HEK293T (cell line): Measurements from ENCODE around the gene CST1.
"Not testable (repeated sequence)": the region's sequence is repeated elsewhere in the genome, so short reads cannot be mapped to it uniquely, and the experiment has no call there.

Experiments used
- BHLHE40 ChIP-seq: fragments of 450-650 bp; IDR thresholded peaks from 2 replicates; pipeline ENCODE4 v1.6.1; 2016; ENCODE audit warnings: mild to moderate bottlenecking, moderate library complexity, borderline replicate concordance
- ELF4 ChIP-seq: fragments of 450-650 bp; IDR thresholded peaks from 2 replicates; pipeline ENCODE4 v1.6.1; 2017; ENCODE audit warnings: antibody characterized with exemption
- FOXA1 ChIP-seq: fragments of 450-650 bp; IDR thresholded peaks from 2 replicates; pipeline ENCODE4 v1.6.1; 2016; ENCODE audit warnings: mild to moderate bottlenecking
- FOXK2 ChIP-seq: fragments of 450-650 bp; IDR thresholded peaks from 2 replicates; pipeline ENCODE4 v1.6.1; 2016; ENCODE audit warnings: mild to moderate bottlenecking
- FOXM1 ChIP-seq: fragments of 450-650 bp; IDR thresholded peaks from 2 replicates; pipeline ENCODE4 v1.6.1; 2017; ENCODE audit warnings: mild to moderate bottlenecking, borderline replicate concordance
- HDGF ChIP-seq: fragments of 450-650 bp; IDR thresholded peaks from 2 replicates; pipeline ENCODE4 v1.6.1; 2017; ENCODE audit warnings: antibody characterized with exemption, borderline replicate concordance
- L3MBTL2 ChIP-seq: fragments of 450-650 bp; conservative IDR thresholded peaks from 2 replicates; pipeline ENCODE4 v1.6.1; 2016; ENCODE audit warnings: mild to moderate bottlenecking
- NFRKB ChIP-seq: fragments of 450-650 bp; IDR thresholded peaks from 2 replicates; pipeline ENCODE4 v1.6.1; 2016; ENCODE audit warnings: mild to moderate bottlenecking, moderate library complexity
- SP1 ChIP-seq: fragments of 450-650 bp; IDR thresholded peaks from 2 replicates; pipeline ENCODE4 v1.6.1; 2017
- SUZ12 ChIP-seq: fragments of 450-650 bp; IDR thresholded peaks from 2 replicates; pipeline ENCODE4 v1.6.1; 2016; ENCODE audit warnings: mild to moderate bottlenecking
- TARDBP ChIP-seq: fragments of 450-650 bp; IDR thresholded peaks from 2 replicates; pipeline ENCODE4 v1.6.1; 2016

DNA sequence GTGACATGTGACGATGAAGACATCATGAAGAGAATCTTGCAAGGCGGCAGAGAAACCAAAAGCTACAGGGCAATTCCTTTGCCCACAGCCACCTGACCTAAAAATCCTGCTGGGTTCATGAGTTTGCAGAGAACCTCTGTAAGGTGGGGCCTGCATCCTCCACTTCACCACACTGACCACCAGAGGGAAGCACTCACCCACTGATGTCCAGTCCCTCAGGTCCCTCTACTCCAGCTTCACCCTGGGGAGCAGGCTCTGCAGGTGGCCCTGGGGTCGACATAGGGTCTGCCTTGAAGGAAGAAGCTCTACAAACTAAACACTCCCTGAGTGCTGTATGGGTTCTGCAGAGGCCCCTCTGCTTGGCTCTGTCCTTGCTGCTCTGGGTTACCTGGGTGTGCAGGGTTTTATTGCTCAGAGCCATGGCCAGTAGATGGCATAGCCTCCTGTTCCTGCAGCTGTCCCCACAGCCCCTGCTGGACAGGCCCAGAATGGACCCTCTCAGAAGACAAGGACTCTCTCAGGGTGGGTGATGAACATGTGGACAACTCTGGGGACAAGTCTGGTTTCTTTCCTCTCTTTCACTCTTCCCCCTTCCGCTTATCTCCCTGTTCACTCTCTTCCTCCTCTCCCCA, 48.6 kb upstream of the CST1 start:
- not testable (repeated sequence) for TF ChIP-seq NFRKB, FOXA1, FOXK2, TARDBP, HDGF, SP1, BHLHE40, SUZ12, L3MBTL2, ELF4, FOXM1
